ACHN (cell line): Measurements from ENCODE around the gene ZPBP2.
"Not testable (repeated sequence)": the region's sequence is repeated elsewhere in the genome, so short reads cannot be mapped to it uniquely, and the experiment has no call there.

Experiments used
- DNase-seq: peaks from one replicate; pipeline ENCODE4 v3.0.0-alpha.2; 2015
- in situ Hi-C: cut with HindIII; loops from 2 replicates; pipeline ENCODE4 v1.10.0; 2017; ENCODE audit warnings: low sequenced_read_pairs, low pct_ligation_motif_present, low pct_unique_long_range_greater_than_20kb

ZPBP2 gene

DNA sequence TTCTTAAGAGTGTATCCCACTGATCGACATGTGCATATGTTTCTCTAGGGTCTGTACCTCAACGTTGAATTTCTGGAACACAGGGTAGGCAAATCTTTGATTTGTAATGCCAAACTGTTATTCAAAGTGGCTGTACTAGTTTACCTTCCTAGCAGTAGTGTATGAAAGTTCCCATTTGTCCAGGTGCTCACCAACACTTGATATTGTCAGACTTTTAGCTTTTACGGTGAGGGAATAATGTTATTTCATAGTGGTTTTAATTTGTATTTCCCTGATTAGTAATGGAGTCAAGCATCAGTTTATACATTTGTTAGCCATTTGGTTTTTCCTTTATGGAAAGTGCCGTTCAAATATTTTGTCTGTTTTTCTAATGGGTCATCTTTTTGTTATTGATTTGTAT lies 30.1 kb downstream of the ZPBP2 start:
- no peak for DNase-seq
- in situ Hi-C loops, result no loop called here

- in situ Hi-C loops, result no loop called here
- no peak for DNase-seq
Measured at GRCh38 chr17:39899215-39899614, 31.2 kb downstream of the ZPBP2 start.

DNA sequence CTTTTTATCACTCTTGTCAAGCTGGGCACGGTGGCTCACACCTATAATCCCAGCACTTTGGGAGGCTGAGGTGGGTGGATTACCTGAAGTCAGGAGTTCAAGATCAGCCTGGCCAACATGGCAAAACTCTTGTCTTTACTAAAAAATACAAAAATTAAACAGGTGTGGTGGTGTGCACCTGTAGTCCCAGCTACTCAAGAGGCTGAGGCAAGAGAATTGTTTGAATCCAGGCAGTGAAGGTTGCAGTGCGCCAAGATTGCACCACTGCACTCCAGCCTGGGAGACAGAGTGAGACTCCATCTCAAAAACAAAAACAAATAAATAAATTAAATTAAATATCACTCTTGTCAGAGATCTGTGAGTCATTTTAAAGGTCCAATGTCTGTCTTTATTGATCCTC lies 34.0 kb downstream of the ZPBP2 start:
- in situ Hi-C loops, DNase-seq: not testable (repeated sequence)

DNA sequence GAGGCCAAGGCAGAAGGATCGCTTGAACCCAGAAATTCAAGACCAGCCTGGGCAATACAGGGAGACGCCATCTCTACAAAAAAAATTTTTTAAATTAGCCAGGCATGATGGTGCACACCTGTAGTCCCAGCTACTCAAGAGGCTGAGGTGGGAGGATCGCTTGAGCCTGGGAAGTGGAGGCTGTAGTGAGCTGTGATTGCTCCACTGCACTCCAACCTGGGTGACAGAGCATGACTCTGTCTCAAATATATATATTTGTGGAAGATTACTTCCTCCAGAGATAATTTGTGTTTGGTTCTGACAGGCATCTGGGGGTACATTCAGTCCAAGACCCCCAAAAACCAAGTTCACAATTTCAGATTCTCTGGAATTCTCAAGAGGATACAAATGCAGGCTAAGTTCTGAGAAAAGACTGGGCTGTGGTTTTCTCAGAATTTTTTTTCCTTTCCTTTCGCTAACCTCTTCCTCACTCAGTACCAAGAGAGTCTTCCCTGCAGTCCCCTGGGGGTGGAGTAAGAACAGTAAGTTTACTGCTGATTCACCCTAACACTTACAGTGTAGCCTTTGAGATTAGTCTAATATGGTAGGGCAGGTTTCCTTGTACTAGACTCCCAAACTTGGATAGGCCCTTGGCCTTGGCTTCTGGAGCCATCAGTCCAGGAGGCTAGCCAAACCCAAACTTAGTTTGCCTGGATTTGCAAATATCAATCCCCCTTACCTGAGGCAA lies 35.3 kb downstream of the ZPBP2 start:
- in situ Hi-C loops, result no loop called here
- no peak for DNase-seq

DNA sequence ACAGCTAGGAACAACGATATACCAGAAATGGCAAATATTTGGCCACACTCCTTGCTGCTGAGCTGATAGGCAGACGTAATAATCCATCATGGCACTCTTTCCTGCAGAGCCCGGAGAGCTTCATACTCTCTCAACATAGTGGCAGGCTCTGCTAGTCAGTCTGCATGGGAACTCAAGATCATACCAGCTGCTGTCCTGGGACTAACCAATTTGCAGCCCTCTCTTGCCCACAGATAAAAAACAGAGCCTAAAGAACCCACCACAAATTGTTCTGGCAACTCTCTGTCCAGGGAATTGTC lies 36.9 kb downstream of the ZPBP2 start:
- no peak for DNase-seq
- in situ Hi-C loops, result no loop called here

DNA sequence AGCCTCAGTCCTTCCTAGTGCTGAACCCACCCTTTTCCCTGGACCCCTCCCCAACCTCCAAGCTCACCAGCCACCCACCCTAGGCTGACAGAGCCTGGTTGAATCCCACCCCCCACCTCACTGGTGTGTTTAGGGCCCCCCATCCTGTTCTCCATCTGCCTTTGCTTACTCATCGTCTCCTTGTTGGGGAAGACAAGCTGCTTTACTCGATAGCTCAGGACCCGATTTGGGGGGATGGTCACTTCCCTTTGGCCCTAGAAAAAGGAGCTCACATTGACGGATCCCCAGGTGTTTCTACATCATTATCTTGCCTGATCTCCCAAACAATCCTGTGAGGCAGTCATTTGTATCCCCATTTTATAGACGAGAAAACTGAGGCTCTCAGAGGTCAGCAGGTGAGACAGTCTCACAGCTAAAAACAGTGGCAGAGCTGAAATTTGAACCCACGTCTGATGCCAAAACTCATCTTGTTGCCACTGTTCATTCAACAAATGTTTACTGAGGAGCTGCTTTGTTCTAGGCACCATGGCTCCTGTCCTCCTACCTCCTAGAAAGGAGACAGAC lies 40.9 kb downstream of the ZPBP2 start:
- in situ Hi-C loops, result no loop called here
- DNase-seq, result no peak

DNA sequence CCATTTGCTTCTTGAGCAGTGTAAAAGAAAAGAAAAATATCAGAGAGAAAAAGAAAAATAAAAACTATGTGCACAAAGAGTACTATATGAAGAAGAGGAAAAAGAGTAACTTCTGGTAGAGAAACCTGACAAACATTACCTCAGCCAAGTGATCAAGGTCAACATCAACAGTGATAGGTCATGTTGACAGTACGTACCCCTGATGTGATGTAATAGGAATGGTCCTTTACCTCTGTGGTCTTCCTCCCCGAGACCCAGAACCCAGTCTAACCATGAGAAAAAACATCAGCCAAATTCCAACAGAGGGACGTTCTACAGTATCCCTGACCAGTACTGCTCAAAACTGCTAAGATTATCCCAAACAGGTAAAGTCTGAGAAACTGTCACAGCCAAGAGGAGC lies 46.0 kb downstream of the ZPBP2 start:
- DNase-seq, result no peak
- in situ Hi-C loops, result no loop called here

DNA sequence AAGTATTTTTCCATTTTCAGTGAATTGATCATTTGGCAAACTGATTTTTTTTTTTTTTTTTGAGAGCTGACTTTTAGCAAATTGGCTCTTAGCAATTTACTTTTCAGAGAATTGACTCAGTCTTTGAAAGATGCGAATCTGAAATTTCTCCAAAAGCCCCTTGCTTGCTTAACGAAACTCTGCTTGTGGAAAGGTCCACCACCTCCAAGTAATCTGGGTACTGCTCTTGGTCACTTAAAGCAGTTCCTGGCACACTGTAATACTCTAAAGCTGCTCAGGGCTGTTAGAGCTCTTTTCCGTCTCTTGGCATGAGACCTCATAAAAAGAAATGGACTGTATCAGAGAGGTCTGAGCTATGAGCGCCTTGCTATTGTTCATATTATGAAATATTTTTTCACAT lies 47.6 kb downstream of the ZPBP2 start:
- in situ Hi-C loops, result no loop called here

DNA sequence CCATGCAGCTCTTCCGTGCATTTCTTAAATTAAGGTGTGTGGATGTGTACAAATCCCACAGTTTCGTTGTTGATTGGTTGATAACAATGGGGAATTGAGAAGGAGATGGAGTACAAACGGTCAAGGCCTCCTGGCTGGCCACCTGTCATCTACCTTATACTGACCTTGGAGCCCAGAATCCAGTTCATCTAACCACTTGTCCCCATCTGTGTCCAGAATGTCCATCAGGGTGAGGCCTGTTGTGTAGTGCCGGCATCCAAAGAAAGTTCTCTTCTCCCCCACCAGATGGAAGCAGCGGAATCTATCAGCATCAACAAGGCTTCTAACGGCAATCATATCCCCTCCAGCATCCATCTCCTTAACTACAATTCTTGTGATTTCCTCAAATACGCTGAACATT lies 48.9 kb downstream of the ZPBP2 start:
- in situ Hi-C loops, result no loop called here
- no peak for DNase-seq

More for the DNA sequence above, 47.6 kb downstream of the ZPBP2 start:
- DNase-seq, result no peak

DNA sequence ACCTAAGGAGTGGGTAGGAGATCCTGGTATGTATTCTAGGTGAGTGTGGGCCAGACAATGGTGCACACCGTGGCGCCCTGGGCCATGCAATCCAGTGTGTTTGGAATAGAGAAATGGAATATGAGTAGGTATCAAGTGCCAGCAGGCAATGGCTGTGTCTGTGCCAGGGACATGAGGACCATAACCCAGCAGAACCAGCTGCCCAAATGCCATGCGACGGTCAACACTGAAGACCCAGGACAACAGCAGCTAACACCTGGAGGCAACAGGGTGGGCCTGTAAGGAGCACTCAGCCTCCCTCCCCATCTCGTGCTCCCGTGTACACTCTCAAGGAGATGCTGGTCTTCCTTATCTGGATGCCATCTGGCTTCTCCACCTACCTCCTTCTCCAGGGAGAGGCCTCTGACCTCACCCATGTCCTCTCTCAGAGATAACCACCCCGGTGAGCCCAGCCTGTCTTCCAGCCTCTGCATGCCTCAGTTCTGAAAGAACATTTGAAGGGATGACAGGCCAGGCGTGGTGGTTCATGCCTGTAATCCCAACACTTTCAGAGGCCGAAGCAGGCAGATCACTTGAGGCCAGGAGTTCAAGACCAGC lies 51.2 kb downstream of the ZPBP2 start:
- DNase-seq, result no peak
- in situ Hi-C loops, result no loop called here

GRCh38 chr17:39920218-39921210 lies 52.5 kb downstream of the ZPBP2 start:
- in situ Hi-C loops, result no loop called here
- DNase-seq, result no peak

GRCh38 chr17:39921323-39921722 lies 53.3 kb downstream of the ZPBP2 start:
- no peak for DNase-seq
- in situ Hi-C loops, result no loop called here

DNA sequence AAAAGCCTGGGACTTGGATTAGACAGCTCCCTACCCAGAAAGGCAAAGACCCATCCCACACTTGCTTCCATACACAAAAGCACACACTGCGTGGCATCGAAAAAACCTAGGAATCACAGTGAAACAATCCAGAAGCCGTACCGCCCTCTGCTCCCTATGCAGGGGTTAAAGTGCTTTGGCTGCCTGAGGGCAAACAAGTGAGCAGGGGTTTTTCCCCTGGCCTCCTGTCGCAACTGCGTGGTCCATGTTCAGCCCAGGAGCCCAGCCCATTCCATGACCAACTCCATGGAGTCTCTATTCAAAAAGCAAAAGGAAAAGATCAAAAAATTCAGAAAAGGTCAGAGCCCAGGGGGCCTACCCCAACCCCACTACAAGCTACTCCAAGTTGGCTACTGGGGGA lies 54.0 kb downstream of the ZPBP2 start:
- in situ Hi-C loops, result no loop called here

GRCh38 chr17:39923230-39923629 lies 55.2 kb downstream of the ZPBP2 start:
- in situ Hi-C loops, result no loop called here
- DNase-seq, result no peak

More for the DNA sequence above, 54.0 kb downstream of the ZPBP2 start:
- DNase-seq, result no peak

- no peak for DNase-seq
- in situ Hi-C loops, result no loop called here
Measured at GRCh38 chr17:39923836-39924690, 56.1 kb downstream of the ZPBP2 start.

DNA sequence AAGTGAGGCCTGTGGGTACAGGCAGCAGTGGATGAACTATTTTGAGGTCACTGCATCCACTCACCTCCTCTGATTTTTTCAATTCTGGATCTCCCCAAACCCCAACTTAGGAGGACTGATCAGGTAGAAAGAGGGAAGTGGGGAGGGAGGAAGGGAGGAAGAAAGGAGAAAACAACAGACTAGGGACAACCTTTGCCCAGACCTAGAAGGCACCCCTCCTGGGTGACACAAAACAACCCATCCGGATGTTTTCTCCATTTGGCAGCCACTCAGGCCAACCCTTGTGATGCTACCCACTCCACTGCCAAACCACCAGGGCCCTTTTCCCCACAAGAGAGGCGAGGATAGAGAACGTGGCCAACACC lies 56.7 kb downstream of the ZPBP2 start:
- in situ Hi-C loops, result no loop called here
- DNase-seq, result no peak

DNA sequence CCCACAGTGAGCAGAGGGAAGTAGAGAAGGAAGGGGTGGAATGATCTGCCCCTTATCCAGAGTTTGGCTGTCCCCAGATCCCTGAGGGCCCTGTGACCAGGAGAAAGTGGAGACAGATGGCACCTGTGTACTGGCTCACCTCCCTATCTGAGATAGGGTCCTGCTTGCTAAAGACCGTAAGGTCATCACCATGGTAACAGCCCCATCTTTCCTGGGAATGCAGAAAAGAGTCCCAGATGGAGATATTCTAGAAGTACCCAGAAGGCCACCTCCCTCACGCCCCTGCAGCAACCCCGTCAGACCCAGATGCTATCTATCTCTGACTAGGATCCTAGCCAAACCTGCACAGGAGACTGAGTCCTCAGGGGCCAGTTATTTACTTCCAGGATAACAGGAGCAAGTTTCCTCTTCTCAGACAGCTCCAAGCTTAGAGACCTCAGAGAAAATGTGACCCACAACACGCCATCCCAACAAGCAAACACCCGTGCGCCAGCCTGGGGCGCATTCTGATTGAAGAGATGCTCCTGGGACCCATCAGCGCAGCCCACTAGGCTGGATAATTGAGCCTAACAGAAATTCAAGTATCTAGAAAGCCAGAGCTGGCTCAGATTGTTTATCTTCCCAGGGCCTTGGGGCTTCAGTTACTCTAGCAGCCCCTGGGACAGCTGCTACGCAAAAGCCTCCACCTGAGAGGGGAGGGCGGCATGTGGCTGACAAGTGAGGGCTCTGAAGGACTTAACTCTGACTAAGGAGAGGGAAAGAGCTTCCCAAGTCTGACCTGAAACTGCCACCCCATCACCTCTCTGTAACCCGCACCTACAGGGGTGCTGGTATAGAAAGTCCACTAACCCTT lies 57.5 kb downstream of the ZPBP2 start:
- in situ Hi-C loops, result no loop called here
- no peak for DNase-seq
